ENCODE data around the gene CELF5. TPM values are rescaled to one million over a fixed set of nuclear protein-coding genes. Genes with fewer than 3 reads are reported as not detected.
"Not testable (repeated sequence)": the region's sequence is repeated elsewhere in the genome, so short reads cannot be mapped to it uniquely, and the experiment has no call there.

Gene CELF5
- total RNA-seq, 2 donors from 2014 or later: 2.6 to 3.5 TPM

DNA sequence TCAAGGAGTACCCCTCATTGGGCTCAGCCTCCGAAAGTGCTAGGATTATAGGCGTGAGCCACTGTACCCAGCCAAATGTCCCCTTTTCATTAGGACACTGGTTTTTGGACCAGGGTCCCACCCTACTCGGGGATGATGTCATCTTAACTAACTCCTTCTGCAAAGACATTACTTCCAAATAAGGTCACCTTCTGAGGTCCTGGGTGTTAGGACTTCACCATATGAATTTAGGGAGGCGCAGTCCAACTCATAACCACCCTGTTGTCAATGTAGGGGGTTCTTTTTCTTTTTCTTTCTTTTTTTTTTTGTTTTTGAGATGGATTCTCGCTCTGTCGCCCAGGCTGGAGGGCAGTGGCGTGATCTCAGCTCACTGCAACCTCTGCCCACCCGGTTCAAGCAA is 109.2 kb downstream of the CELF5 start:
- H3K27ac ChIP-seq (ENCODE audit: low read depth, low read length): no peak overlapping the region
- peaks cover 15% of the 10 kb centered on the region for H3K27me3 ChIP-seq (ENCODE audit: control insufficient read depth, insufficient read depth, low read length, poor library complexity, severe bottlenecking)
- no peak overlapping the region for H3K9ac ChIP-seq (ENCODE audit: extremely low read depth, low read length, poor library complexity, severe bottlenecking)
- no peaks in the 10 kb centered on the region for H3K36me3 ChIP-seq (ENCODE audit: control insufficient read depth, insufficient read depth, low read length)
- no peaks in the 10 kb centered on the region for H3K4me1 Mint-ChIP-seq
- DNase-seq: no peak
- H3K4me3 Mint-ChIP-seq: no peak overlapping the region
- WGBS, 2 experiments (ENCODE audit: insufficient coverage in 1 of 2, insufficient read length in 1 of 2): 77 to 90% methylated on average over 3 to 7 of the region's 8 CpGs
- H3K36me3 Mint-ChIP-seq (ENCODE audit: low read depth): no peaks in the 10 kb centered on the region
- no peaks in the 10 kb centered on the region for H3K9me3 ChIP-seq (ENCODE audit: control insufficient read depth, low read length)
- TF ChIP-seq, protein P1, sequence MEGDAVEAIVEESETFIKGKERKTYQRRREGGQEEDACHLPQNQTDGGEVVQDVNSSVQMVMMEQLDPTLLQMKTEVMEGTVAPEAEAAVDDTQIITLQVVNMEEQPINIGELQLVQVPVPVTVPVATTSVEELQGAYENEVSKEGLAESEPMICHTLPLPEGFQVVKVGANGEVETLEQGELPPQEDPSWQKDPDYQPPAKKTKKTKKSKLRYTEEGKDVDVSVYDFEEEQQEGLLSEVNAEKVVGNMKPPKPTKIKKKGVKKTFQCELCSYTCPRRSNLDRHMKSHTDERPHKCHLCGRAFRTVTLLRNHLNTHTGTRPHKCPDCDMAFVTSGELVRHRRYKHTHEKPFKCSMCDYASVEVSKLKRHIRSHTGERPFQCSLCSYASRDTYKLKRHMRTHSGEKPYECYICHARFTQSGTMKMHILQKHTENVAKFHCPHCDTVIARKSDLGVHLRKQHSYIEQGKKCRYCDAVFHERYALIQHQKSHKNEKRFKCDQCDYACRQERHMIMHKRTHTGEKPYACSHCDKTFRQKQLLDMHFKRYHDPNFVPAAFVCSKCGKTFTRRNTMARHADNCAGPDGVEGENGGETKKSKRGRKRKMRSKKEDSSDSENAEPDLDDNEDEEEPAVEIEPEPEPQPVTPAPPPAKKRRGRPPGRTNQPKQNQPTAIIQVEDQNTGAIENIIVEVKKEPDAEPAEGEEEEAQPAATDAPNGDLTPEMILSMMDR (conservative IDR thresholded peaks at IDR 0.05): no peak
- H3K9me3 Mint-ChIP-seq: no peaks in the 10 kb centered on the region
- no peaks in the 10 kb centered on the region for H3K4me1 ChIP-seq (ENCODE audit: control insufficient read depth, insufficient read depth, low read length)
- H3K27ac Mint-ChIP-seq: no peak overlapping the region
- peaks cover 54% of the 10 kb centered on the region for H3K27me3 Mint-ChIP-seq (ENCODE audit: insufficient read depth)
- H3K4me3 ChIP-seq (ENCODE audit: low read length): no peak overlapping the region

DNA sequence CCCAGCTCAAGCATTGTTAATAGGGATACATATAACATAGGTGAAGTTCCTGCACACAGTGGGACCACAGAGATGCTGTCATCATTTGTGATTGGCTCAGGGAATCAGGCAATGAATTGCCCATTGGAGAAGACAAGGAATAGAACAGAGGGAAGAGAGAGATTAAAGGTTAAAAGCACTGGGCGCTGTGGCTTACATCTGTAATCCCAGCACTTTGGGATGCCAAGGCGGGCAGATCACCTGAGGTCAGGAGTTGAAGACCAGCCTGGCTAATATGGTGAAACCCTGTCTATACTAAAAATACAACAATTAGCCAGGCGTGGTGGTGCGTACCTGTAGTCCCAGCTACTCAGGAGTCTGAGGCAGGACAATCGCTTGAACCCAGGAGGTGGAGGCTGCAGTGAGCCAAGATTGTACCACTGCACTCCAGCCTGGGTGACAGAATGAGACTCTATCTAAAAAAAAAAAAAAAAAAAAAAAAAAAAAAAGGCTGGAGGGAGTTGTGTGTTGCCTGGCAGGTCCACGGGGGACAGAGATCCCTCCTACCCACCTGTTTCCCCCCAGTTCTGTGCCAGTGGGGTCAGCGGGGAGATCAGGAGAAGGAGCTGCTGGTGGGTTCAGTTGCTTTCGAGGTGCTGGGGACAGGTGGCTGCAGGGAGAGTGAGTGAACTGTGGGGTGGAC is 110.4 kb downstream of the CELF5 start:
- not testable (repeated sequence) for H3K4me1 ChIP-seq (ENCODE audit: control insufficient read depth, insufficient read depth, low read length); DNase-seq

DNA sequence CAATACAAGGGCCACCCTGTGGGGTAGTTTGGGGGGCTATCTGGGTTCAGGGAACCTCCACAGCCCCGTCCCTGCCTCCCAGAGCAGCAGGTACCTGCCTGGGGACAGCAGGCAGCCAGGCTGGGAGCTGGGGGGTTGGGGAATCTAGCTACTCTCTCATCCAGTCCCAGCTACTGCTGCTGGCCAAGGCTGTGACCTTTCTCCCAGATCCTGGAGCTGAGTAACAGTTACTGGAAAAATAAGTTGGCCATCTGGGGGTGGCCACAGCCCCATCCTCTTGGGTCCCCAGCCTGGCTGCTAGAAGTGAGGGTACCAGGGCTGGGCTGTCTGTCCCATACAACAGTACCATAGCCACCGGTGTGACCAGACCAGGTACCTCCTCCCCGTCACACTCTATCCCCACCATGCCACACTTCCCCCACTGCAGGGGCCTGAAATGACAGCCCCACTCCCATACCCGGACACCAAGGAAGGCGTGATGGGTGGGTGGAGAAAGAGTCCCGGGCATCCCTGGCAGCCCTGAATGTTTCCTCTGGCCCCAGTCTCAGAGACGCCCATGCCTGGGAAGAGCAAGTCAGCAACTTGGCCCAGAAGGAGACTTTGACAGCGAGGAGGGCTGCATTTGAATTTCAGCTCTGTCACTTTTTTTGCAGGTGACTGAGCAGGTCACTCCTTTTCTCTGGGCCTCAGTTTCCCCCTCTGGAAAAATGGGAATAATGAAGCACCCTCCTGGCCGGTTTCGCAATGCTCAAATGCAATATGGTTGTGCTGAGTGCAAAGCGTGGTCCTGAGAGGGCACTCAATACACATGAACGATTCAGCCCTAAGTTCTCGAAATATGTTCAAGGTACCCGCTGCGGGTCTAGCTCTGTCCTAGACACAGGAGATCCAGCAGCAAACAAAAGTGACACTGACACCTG is 111.2 kb downstream of the CELF5 start:
- 80 to 82% methylated on average over 8 to 15 of the region's 15 CpGs for WGBS, 2 experiments (ENCODE audit: insufficient coverage in 1 of 2, insufficient read length in 1 of 2)
- Mint-ChIP-seq H3K36me3 (ENCODE audit: low read depth) (no peaks in the 10 kb centered on the region), H3K27ac (no peak overlapping the region)

More for the DNA sequence above, 110.4 kb downstream of the CELF5 start:
- H3K27me3 Mint-ChIP-seq (ENCODE audit: insufficient read depth): peaks cover 48% of the 10 kb centered on the region
- not testable (repeated sequence) for H3K4me3 Mint-ChIP-seq; H3K4me3 ChIP-seq (ENCODE audit: low read length); H3K27ac ChIP-seq (ENCODE audit: low read depth, low read length); H3K27ac Mint-ChIP-seq; H3K36me3 Mint-ChIP-seq (ENCODE audit: low read depth); H3K9ac ChIP-seq (ENCODE audit: extremely low read depth, low read length, poor library complexity, severe bottlenecking); H3K9me3 ChIP-seq (ENCODE audit: control insufficient read depth, low read length); H3K9me3 Mint-ChIP-seq; H3K4me1 Mint-ChIP-seq; H3K36me3 ChIP-seq (ENCODE audit: control insufficient read depth, insufficient read depth, low read length)
- H3K27me3 ChIP-seq (ENCODE audit: control insufficient read depth, insufficient read depth, low read length, poor library complexity, severe bottlenecking): peaks cover 15% of the 10 kb centered on the region
- 87 to 89% methylated on average over 5 to 8 of the region's 8 CpGs for WGBS, 2 experiments (ENCODE audit: insufficient coverage in 1 of 2, insufficient read length in 1 of 2)

More for the DNA sequence above, 111.2 kb downstream of the CELF5 start:
- Histone ChIP-seq H3K9ac (ENCODE audit: extremely low read depth, low read length, poor library complexity, severe bottlenecking) (no peak overlapping the region), H3K9me3 (ENCODE audit: control insufficient read depth, low read length) (no peaks in the 10 kb centered on the region), H3K36me3 (ENCODE audit: control insufficient read depth, insufficient read depth, low read length) (no peaks in the 10 kb centered on the region), H3K27me3 (ENCODE audit: control insufficient read depth, insufficient read depth, low read length, poor library complexity, severe bottlenecking) (peaks cover 15% of the 10 kb centered on the region), H3K4me3 (ENCODE audit: low read length) (no peak overlapping the region), H3K4me1 (ENCODE audit: control insufficient read depth, insufficient read depth, low read length) (no peaks in the 10 kb centered on the region), H3K27ac (ENCODE audit: low read depth, low read length) (no peak overlapping the region)
- Mint-ChIP-seq H3K9me3 (no peaks in the 10 kb centered on the region), H3K4me3 (no peak overlapping the region), H3K27me3 (ENCODE audit: insufficient read depth) (peaks cover 46% of the 10 kb centered on the region), H3K4me1 (no peaks in the 10 kb centered on the region)
- TF ChIP-seq, protein P1 (conservative IDR thresholded peaks at IDR 0.05): no peak
- no peak for DNase-seq

Measured in endodermal cell (in vitro differentiated cells).